Panc1 (cell line): ENCODE data around the gene NMT1. TPM values are rescaled to one million over a fixed set of nuclear protein-coding genes. Genes with fewer than 3 reads are reported as not detected.

ENCODE experiments used
- ATAC-seq: fragments of 200-7000 bp; cut with Tn5 transposase; 2 replicates; pipeline ENCODE4 v1.9.1; 2020; ENCODE audit warnings: mild to moderate bottlenecking, moderate library complexity
- BruUV-seq: library from RNA; stranded (reverse); fragments of 400-500 nt; replicated peaks from 2 replicates; lab custom pipeline; 2021; lab: Mats Ljungman, UMichigan
- CTCF ChIA-PET: fragments of 300-600 bp; sonication (Branson Sonifier 250); formaldehyde crosslinking; loops from one replicate; lab custom pipeline; 2022; ENCODE audit warnings: antibody characterized with exemption; lab: Charles Lee
- POLR2A ChIA-PET: fragments of 300-600 bp; sonication (Branson Sonifier 250); formaldehyde crosslinking; loops from one replicate; lab custom pipeline; 2022; ENCODE audit warnings: antibody characterized with exemption; lab: Charles Lee
- DNase-seq: peaks from one replicate; pipeline ENCODE4 v3.0.0-alpha.2; 2010; ENCODE audit warnings: low read depth, low spot score
- H3K27ac ChIP-seq: 2 replicates; pipeline ENCODE4 v1.5.1; 2011; ENCODE audit warnings: mild to moderate bottlenecking, low read length, inconsistent platforms
- H3K27me3 ChIP-seq: fragments of 200-500 bp; sonication (Bioruptor generic); 2 replicates; pipeline ENCODE4 v1.6.0; 2014; ENCODE audit warnings: low read length, inconsistent platforms; ENCODE audit not compliant: control insufficient read depth, insufficient read depth
- H3K36me3 ChIP-seq: fragments of 200-500 bp; sonication (Bioruptor generic); 2 replicates; pipeline ENCODE4 v1.5.1; 2014; ENCODE audit warnings: inconsistent platforms, mild to moderate bottlenecking, low read length, moderate library complexity; ENCODE audit not compliant: control insufficient read depth, insufficient read depth
- H3K4me1 ChIP-seq: 2 replicates; pipeline ENCODE4 v1.5.1; 2011; ENCODE audit warnings: inconsistent platforms, mild to moderate bottlenecking, low read length, moderate library complexity; ENCODE audit not compliant: control insufficient read depth, insufficient read depth
- H3K4me3 ChIP-seq, 2 experiments: 2 replicates each; pipeline ENCODE4 v1.5.1; 2011 to 2012; ENCODE audit warnings: low read depth in 2 of 2, low read length in 2 of 2, mild to moderate bottlenecking in 2 of 2, inconsistent platforms in 1 of 2, moderate library complexity in 1 of 2
- H3K9me3 ChIP-seq: fragments of 200-500 bp; sonication (Bioruptor generic); 2 replicates; pipeline ENCODE4 v1.5.1; 2014; ENCODE audit warnings: low read depth, mild to moderate bottlenecking, inconsistent platforms, low read length, moderate library complexity; ENCODE audit not compliant: control insufficient read depth, insufficient read depth
- CTCF ChIP-seq: fragments of 450-650 bp; IDR thresholded peaks from 2 replicates; pipeline ENCODE4 v1.5.1; 2017; ENCODE audit warnings: mild to moderate bottlenecking
- POLR2AphosphoS5 ChIP-seq: IDR thresholded peaks from 2 replicates; pipeline ENCODE4 v1.6.1; 2012; ENCODE audit warnings: mild to moderate bottlenecking, low read depth, low read length, moderate library complexity
- REST ChIP-seq, 2 experiments: IDR thresholded peaks; 2 replicates each; pipeline ENCODE4 v1.6.1; 2011 to 2012; ENCODE audit warnings: low read depth in 2 of 2, control low read depth in 1 of 2, low read length in 1 of 2, mild to moderate bottlenecking in 1 of 2, moderate library complexity in 1 of 2; ENCODE audit not compliant: insufficient read depth in 1 of 2
- SIN3A ChIP-seq: IDR thresholded peaks from 2 replicates; pipeline ENCODE4 v1.6.1; 2012; ENCODE audit warnings: low read depth, mild to moderate bottlenecking, low read length, moderate library complexity, borderline replicate concordance; ENCODE audit not compliant: insufficient read depth
- TCF7L2 ChIP-seq: IDR thresholded peaks from 2 replicates; pipeline ENCODE4 v1.6.1; 2011; ENCODE audit warnings: mild to moderate bottlenecking, low read depth, low read length, inconsistent platforms
- in situ Hi-C: cut with HindIII; loops from 2 replicates; pipeline ENCODE4 v1.10.0; 2016; ENCODE audit warnings: low sequenced_read_pairs, low pct_unique_long_range_greater_than_20kb
- intact Hi-C: fragments of 100-400 bp; cut with micrococcal nuclease; formaldehyde crosslinking; loops from one replicate; pipeline ENCODE4 v1.10.0; 2022; ENCODE audit not compliant: unreplicated experiment
- total RNA-seq: library from RNA; stranded (reverse); gene quantifications from one replicate; pipeline ENCODE4 v1.2.1, GENCODE V29; 2021; ENCODE audit not compliant: unreplicated experiment

NMT1 gene
- total RNA-seq, 1 experiment from 2014 or later = 105 TPM

- BruUV-seq = no TSS peak
- Histone ChIP-seq H3K4me1 (peaks cover 68% of the 10 kb centered on the region), H3K9me3 (no peaks in the 10 kb centered on the region), H3K27me3 (no peaks in the 10 kb centered on the region), H3K27ac (peak overlapping the region; percentile 69), H3K36me3 (no peaks in the 10 kb centered on the region), H3K4me3 (no peak overlapping the region)
- TF ChIP-seq REST (IDR thresholded peaks at IDR 0.05; ENCODE audit: insufficient read depth in 1 of 2, low read depth in 2 of 2, low read length in 1 of 2) (no peak), TCF7L2 (no peak), SIN3A (no peak), POLR2AphosphoS5 (no peak), CTCF (no peak)
- no peak for ATAC-seq
- ChIA-PET CTCF (no interaction called here), POLR2A (no interaction called here)
- in situ Hi-C loops (no loop called here), intact Hi-C loops (no loop called here)
- no peak for DNase-seq
Measured at GRCh38 chr17:45125509-45125908, 64.4 kb downstream of the NMT1 start.

- BruUV-seq = no TSS peak
- no peak for DNase-seq
- peak overlapping the region; percentile 83 for H3K27ac ChIP-seq
- TF ChIP-seq SIN3A = no peak
- TF ChIP-seq CTCF = no peak
- no peak for TF ChIP-seq POLR2AphosphoS5
- no peak for TF ChIP-seq TCF7L2
- TF ChIP-seq REST (IDR thresholded peaks at IDR 0.05; ENCODE audit: insufficient read depth in 1 of 2, low read depth in 2 of 2, low read length in 1 of 2) = no peak
- peaks cover 70% of the 10 kb centered on the region for H3K4me1 ChIP-seq
- ChIA-PET CTCF (no interaction called here), POLR2A (interaction anchor here (0.5 kb wide), 1 partner anchor 936 kb away, joined by 8 read pairs; no protein-coding TSS in a partner anchor)
- intact Hi-C loops (no loop called here), in situ Hi-C loops (no loop called here)
- no peaks in the 10 kb centered on the region; the same call in 1 of the 2 replicates for H3K36me3 ChIP-seq
- ATAC-seq = no peak
- no peaks in the 10 kb centered on the region for H3K9me3 ChIP-seq
- H3K4me3 ChIP-seq = no peak overlapping the region
- no peaks in the 10 kb centered on the region for H3K27me3 ChIP-seq
Measured at GRCh38 chr17:45127207-45127547, 66.1 kb downstream of the NMT1 start.
